GM19328 (cell line): ENCODE measurements around the gene CBX8.

Source experiments
- ATAC-seq: cut with Tn5 transposase; IDR thresholded peaks from one replicate; pipeline ENCODE4 v1.9.1; 2021; ENCODE audit warnings: mild to moderate bottlenecking, moderate library complexity; ENCODE audit not compliant: unreplicated experiment

The CBX8 gene

DNA sequence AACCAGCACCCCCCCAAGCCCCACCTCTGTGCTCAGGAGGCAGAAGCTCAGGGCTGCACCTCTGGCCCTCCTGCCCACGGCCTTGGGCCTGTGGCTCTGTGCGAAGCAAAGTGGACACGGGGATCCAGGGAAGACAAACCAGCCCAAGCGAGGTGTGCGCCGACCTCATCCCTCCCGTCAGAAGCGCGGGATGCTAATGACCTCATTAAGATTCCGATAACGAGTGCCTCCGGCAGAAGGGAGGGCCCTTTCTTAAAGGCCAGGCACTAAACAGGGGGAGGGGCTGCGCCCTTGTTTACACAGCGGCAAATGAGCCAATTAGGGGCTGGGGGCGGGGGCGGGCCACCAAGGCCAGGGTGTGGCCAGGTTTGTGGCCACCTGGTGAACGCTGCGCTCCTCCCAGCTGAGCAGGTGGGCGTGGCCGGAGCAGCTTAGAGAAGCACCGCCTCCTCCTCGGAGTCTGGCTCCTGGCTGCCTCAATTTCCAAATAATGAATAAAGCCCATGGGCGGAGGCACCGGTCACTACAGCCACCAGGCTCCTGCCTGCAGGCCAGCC, 39.2 kb upstream of the CBX8 start:
- ATAC-seq, result no peak

DNA sequence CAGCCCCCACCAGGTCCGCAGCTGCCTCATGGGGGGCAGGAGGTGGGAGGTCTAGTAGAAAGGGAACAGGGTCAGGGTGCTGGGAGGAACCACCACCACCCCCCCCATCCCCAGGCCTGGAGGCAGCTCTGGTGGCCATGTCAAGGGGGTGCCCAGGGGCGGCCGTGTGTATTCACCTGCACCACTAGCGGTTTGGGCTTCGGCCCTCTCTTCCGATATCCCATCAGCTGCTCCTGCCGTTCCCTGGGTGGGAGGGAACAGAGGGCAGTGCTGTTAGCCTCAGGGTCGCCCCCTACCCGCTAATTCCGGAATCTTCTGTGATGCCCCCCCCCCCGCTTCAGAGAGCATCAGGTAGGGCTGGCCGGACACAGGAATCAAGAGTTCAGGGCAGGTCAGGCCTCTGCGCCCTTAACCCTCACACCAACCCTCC, 38.6 kb upstream of the CBX8 start:
- ATAC-seq, result no peak

DNA sequence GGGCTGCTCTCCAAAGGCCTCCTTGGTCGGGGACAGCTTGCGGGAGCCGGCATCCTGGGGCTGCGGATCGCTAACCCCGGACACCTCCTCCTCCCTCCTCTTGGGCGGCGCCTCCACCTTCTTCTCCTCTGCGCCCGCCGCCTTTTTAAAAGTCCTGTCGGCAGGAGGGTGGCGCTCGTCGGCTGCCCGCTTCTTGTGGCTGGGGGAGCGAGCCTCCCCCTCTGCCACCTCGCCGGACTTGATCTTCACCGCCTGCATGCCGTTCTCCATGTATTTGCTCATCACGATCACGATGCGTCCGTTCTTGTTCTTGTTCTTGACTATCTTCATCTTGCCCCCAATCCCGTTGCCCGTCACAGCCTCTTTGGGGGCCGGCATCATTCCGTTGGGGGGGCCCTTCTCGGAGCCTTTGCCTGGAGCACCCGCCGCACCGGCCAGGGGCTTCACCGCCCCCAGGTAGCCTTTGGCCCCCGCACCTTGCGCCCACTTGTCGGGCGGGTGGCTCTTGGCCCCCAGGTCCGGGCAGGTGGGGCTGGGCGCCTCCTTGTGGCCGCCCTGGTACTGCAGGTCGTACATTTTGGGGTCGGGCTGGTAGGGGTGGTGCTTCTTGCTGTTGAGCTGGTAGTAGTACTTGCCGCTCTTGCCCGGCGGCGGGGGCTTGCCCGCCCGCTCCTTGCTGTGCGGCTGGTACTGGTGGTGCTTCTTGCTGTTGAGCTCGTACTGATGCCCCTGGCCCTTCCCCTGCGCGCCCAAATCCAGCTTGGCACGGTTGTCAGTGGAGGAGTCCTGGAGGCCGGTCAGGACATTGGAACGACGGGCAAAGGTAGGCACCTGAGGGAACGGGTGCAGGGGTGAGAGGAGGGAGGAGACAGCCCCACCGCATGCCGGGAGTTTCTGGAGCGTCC, 37.9 kb upstream of the CBX8 start:
- no peak for ATAC-seq

DNA sequence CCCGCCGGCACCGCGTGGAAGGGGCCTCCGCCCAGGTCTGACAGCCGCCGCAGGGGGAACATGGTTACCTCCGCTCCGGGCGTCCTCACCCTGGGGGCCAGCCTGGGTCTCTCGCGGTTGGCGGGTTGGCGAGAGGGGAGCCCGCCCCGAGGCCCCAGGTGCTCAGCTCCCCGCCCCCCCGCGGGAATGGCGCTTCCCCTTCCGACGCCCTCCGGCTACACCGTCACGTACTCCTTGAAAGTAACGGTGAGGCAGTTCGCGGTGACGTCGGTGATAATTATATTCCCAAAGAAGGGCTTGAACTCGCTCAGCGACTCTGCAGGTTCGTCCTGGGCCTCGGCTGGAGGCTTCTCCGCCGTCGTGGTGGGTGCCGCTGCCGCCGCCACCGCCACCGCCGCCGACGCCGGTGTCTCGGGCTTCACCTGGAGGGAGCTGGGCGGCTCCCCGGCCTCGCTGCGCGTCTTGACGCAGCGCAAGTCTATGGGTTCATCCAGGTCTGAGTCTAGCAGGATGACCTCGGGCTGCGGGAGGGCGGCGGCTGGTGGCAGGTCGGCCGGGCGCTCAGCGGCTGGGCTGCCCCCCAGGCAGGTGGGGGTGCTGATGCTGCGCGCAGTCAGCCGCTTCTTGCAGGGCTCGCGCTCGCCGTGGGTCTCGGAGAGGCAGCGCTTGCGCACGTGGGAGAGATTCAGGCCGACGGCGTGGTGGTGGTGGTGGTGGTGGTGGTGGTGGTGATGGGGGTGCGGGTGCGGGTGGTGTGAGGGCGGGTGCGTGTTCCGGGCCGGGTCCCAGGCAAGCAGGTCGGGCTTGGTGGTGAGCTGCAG, 37.1 kb upstream of the CBX8 start:
- no peak for ATAC-seq

DNA sequence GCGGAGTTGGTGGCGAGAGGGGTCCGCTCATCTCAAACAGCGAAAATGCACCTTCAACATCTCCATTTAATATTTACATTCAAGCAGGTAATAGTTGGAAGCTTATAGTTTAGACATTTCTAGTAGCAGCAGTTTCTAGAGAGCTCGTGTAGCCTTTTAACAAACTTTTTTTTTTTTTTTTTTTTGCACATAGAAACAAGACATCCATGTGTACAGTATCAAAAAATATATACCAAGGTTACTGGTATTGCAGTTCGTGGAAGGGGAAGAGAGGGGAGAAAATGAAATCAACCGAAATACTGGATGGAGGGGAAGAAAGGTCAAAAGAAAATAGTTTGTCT, 36.2 kb upstream of the CBX8 start:
- no peak for ATAC-seq

DNA sequence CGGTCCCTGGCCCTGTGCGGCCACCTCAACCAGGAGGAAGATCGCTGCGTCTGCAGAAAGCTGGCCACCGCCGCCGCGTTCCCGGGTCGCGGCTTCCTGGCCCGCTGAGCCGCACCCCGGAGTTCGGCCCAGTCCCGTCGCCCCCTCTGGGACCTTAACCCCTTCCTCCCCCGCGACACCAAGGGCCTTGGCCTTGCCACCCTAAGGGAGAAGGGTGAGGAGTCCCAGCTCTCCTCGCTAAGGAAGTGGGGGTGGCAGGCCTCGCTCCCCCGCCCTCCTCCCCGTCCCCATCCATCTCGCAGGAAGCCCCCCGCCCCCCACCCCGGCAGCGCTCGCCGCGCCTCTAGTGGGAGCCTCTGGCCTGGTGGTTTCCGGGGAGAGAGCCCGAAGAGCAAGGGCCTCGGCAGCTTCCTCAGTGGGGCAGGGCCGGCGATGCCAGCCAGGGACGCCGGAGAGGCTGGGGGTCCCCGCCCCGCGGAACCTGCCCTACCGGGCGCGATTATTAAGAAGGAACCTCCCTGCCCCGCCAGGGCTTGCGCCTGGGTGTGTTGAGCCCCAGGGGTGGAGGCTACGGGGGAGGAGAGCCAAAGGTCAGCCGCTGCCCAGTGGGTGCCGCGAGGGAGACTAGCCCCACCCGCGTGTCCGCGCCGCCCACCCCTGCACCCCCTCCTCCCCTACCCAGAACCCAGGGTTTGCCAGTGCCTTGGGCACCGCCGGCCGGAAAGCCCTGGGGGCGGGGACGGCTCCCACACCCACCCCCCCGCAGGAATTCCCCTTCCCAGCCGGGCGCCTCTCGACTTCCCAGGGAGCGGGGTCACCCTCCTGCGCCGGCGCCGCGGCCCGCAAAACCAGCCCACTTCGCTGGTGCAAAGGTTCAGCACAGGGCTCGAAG, 35.6 kb upstream of the CBX8 start:
- no peak for ATAC-seq

DNA sequence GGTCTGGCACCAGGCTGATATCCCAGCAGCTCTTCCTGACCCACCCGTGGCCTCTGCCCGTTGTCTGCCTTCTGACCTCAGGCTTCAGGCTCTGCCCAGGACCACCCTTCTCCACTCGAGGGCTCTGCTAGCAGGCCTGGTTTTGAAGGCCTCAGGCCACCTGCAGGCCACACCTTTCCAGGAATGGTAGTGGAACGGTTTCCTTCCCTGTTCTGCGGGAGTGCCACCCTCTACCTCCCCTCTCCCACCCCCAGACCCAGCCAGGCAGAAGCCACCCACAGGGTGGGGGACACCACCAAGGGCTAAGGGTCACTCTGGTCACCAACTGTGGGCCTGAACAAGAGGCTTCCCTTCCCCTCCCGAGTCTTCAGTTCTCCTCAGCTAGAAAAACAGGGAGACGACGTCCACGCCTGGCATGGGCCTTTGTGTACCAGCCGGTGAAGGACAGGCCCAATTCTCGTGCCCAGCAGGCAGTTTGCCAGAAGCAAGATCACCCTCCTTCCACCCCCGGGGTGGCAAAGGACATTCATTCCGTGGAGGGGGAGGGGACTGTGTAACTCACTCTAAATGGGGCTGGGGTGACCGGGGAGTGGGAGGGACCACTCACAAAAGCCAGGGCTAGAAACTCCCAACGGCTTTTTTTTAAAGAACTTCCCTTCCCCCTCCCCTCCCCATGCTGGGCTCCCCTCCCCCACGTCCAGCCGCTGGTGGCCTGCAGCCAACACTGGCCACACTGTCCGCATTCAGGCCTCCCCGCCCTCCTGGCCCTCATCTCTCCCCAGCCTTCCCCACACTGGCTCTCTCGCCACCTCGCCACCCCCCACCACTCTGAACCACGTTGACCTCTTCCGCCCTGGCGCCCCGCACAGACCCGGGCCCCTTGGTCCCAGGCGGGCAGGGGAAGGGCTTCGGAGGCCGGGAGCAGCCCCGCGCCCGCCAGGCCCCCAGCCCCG, 34.7 kb upstream of the CBX8 start:
- no peak for ATAC-seq

DNA sequence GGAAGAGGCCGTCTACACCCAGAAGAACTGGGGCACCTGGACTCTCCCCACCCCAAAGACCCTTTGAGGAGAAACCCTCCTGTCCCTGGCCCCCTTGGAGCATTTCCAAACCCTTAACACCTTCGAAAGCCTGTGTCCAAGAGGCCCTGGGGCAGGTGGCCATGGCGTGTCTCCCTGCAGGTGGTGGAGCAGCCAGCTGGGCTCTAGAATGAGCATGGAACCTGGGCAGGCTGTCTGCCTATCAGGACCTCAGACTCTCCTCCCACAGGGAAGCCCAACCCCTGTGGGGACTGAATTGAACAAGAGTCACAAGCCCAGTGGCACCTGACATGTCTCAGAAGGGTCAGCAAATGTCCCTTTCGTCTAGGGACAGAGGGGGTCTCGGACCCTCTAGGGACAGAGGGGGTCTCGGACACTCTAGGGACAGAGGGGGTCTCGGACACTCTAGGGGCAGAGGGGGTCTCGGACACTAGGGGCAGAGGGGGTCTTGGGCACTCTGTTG, 33.9 kb upstream of the CBX8 start:
- no peak for ATAC-seq

DNA sequence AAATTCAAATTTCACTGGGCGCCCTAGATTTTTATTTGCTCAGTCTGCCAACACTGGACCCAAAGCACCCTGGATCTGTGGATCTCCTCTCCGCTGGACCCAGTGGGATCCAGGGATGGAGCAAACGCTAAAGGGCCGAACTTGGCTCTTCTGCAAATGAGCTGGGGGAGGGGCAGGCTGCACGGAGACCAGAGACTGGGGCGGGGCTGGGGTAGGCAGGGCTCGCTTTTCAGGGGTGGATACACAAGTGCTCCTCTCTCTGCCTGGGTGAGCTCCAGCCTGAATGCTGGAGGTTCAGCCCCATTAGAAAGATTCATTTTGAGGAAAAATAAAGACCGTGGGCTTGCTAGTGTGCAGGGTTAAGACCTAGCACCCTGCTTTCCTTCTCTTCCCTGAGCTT, 33.4 kb upstream of the CBX8 start:
- no peak for ATAC-seq

DNA sequence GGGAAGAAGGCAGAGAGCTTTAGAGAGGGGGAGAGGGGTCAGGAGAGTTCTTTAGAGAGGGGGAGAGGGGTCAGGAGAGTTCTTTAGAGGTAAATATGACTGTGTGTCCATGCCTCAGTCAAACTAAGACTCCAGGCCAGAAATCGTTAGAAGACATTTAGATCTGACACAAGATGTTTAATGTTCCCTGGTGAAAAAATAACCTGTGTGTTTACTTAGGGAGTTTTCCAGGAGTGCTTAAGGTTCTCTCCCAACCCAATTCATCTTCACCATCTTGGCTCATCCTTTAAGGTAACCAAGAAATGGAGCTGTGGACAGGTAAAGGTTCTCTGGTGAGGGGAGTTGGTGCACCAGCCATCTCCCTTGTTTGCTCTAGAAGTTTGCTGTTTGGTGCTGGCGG, 32.6 kb upstream of the CBX8 start:
- no peak for ATAC-seq

DNA sequence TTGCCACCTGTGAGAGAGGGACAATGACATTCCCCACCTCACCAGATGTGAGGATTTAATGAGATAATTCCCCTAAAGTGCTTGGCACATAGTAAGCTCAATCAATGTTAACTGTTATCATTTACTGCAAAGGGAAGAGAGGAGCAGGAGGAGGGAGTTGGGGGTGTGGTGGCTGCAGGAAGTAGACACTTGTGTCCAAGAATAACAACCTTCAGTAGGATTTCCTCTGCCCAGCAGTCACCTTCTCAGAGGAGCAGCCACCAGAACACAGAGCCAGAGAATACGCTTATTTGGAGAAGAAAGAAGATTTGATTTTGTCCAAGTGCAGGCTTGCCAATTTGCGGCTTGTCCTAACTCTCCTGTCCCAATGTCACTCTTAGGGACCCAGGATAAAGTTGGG, 32.1 kb upstream of the CBX8 start:
- ATAC-seq, result no peak

DNA sequence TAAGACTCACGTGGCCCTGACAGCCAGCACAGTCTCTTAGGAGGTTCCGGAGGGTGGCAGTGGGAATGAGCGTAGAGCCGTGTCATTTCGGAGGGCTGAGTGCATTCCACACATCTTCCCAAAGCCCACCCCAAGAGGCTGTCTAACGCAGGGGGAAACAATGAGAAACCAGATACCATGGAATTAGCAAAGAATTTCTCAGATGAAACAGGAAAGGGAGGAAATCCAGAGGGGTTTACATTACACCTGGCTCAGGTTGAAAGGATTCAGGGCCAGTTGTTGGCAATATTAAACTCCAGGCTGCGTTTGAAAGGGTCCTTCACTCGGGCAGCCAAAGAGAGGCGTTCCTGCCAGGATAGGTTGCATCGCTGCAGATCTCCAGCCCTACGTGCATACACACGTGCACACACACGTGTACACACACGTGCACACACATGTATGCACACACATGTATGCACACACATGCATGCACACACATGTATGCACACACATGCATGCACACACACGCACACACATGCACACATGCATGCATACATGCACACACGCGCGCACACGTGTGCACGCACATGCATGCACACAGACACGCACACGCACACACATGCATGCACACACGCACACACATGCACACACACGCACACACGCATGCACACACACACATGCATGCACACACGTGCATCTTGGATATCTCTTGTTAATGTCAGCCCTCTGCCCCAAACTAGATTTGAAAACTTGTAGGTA, 30.1 kb upstream of the CBX8 start:
- no peak for ATAC-seq

DNA sequence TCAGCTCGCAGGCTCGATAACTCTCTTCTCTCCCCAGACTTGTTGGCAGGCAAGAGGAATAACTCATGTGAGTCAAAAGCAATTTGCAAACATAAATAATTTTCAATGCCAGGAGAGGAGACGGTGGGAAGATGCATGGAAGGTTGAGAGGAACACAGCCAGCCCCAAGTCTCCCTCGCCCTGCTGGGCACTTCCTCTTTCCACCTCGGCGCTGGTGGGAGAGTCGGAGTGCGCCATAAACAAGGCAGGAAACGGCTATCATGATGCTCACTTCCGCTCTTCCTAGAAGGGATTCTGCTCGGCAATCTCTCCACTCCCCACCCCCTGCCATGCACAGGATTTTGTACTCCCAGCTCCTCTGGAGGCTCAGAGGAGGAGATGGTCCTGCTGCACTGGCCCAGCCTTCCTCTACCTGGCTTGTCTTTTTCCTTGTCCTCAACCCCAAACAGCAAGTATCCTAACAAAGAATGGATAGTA, 29.4 kb upstream of the CBX8 start:
- no peak for ATAC-seq

DNA sequence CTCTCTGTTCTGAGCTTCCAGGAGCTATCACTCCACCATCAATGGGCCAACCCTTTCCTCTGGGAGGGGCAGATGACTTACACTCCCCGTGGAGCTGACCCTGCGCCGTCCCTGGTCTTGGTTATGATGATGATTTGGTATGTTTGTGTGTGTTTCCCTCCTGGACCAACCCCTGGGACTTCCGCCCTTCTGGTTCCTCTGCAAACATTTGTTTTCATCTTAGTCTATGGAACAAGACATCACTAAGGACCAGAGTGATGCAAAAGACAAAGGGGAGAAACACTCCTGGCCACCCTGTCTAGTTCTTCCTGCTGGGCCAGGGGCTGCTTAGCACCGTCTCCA, 28.7 kb upstream of the CBX8 start:
- no peak for ATAC-seq

DNA sequence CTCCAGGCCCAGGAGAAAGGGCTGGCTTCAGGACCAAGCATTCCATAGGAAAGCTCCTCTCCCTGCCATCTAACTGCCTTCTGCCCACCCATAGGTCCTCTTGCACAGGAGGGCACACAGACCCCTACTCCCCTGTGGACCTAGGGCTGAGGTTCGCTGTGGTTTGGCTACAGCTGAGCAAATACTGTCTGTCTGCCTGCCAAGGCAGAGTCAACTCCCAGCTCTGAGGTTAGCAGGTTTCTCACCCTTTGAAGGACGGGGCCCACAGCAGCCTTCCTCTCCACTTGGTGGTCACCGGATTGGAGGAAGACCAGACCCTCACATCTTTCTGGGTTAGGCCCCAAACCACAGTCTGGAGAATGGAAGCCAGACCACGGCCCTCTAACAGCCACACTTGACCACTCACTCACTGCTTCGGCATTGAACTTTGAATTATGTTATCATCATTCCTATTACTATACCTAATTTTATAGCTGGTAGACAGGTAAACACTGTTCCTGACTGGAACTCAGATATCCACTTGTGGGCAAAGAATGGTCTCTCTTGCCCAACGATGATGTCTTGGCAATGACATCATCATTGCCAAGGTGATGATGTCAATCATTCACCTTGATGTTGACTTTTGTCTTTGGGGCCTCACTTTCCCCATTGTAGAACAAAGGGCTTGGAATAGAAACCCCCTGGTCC, 28.2 kb upstream of the CBX8 start:
- ATAC-seq, result no peak

DNA sequence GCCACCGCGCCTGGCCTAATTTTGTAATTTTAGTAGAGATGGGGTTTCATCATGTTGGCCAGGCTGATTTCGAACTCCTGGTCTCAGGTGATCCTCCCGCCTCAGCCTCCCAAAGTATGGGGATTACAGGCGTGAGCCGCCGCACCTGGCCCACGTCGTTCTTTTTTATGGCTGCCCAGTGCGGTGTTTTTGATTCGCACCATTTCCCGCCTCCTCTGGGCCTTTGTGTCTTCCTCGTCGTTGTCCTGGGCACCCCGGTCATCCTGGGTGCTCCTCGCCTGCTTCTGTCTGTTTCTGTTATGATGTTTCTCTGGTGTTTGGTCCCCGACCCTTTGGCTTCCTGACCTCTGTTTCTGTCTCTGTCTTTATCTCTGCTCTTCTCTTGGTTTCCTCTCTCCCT, 27.4 kb upstream of the CBX8 start:
- no peak for ATAC-seq

DNA sequence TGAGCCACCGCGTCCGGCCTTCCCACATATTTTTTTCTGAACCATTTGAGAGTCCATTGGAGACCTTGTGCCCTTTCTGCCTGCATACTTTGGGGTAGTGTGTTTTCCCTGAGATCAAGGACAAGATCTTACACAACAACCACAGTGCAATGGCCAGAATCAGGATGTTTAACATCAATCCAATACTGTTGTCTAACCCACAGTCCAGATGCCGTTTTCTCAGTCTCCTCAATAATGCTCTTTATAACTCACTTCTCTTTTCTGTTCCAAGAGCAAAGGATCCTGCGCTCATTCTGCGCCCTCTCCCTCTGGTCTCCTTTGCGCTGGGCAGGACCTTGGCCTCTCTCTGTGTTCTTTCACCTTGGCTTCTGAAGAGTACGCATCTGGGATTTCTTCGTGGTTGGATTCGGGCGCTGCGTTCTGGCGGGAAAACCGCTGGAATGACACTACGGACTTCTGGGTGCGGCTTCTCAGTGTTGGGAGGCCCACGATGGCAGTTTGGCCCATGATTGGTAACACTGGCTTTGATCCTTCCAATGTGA, 25.8 kb upstream of the CBX8 start:
- ATAC-seq, result no peak
